Measurements from ENCODE around the gene FOXM1.

The FOXM1 gene

DNA sequence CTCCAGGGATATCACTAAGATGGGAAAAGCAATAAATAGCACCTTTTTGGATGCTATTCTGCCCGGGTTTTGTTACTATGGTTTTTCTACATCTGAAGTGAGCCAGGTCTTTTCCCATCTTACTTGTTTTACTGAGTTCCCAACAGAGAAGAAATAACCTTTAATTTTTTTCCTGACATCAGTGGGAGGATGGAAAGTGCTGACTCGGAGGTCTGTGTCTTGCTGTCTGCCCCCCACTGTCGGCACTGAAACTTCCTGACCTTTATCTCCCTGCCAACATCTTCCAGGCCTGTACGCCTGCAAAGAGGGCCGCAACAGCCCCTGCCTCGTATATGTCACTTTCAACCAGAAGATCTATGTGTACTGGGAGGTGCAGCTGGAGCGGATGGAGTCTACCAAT lies 53.5 kb downstream of the FOXM1 start:
- H3K36me3 ChIP-seq (ENCODE audit: control insufficient read depth, low read length), result peaks cover 89% of the 10 kb centered on the region
- no peak overlapping the region for H3K27ac ChIP-seq (ENCODE audit: low read depth, low read length)
- H3K9me2 ChIP-seq (replicated peaks; ENCODE audit: control insufficient read depth, low read length), result no peaks in the 10 kb centered on the region
- no peaks in the 10 kb centered on the region for H3K79me2 ChIP-seq (ENCODE audit: control insufficient read depth, low read length)
- H3K4me2 ChIP-seq (ENCODE audit: low read length), result no peak overlapping the region
- H3K27me3 ChIP-seq (ENCODE audit: control insufficient read depth, low read length), result no peaks in the 10 kb centered on the region
- H4K20me1 ChIP-seq (ENCODE audit: control insufficient read depth, insufficient read depth, low read depth, low read length), result no peaks in the 10 kb centered on the region
- H3K4me3 ChIP-seq (ENCODE audit: low read length), result no peak overlapping the region
- H3F3A ChIP-seq (ENCODE audit: control insufficient read depth, insufficient read depth), result no peaks in the 10 kb centered on the region
- H3K9me3 ChIP-seq (ENCODE audit: control insufficient read depth, insufficient read depth, low read length), result no peaks in the 10 kb centered on the region
- TF ChIP-seq CTCF (IDR thresholded peaks at IDR 0.05; ENCODE audit: low read depth, low read length, poor library complexity, severe bottlenecking) (no peak), EZH2phosphoT487 (IDR thresholded peaks at IDR 0.05; ENCODE audit: borderline replicate concordance, low read length) (no peak)
- H3K4me1 ChIP-seq (ENCODE audit: control insufficient read depth, low read length), result no peaks in the 10 kb centered on the region

DNA sequence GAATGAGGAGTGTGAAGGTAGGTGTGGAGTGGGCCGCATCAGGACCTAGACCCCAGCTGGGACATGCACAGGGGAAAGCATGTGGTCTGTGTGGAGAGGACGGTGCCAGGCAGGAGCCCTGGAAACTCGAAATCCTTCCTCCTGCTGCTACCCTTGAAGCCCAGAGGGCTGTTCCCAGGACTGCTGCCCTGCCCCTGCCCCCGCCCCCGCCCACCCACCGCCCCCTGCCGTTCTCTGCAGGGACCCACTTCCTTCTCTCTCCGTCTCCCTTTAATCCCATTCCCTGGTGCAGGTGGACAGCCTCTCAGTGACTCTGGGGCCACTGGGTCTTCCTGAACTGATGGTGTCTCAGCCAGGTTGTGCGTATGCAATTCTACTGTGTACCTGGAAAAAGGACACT lies 56.5 kb downstream of the FOXM1 start:
- H3F3A ChIP-seq (ENCODE audit: control insufficient read depth, insufficient read depth), result no peaks in the 10 kb centered on the region
- H3K36me3 ChIP-seq (ENCODE audit: control insufficient read depth, low read length), result peaks cover 79% of the 10 kb centered on the region
- H3K9me2 ChIP-seq (replicated peaks; ENCODE audit: control insufficient read depth, low read length), result no peaks in the 10 kb centered on the region
- no peaks in the 10 kb centered on the region for H3K9me3 ChIP-seq (ENCODE audit: control insufficient read depth, insufficient read depth, low read length)
- peaks cover 12% of the 10 kb centered on the region for H3K79me2 ChIP-seq (ENCODE audit: control insufficient read depth, low read length)
- H3K4me1 ChIP-seq (ENCODE audit: control insufficient read depth, low read length), result no peaks in the 10 kb centered on the region
- TF ChIP-seq CTCF (IDR thresholded peaks at IDR 0.05; ENCODE audit: low read depth, low read length, poor library complexity, severe bottlenecking) (no peak), EZH2phosphoT487 (IDR thresholded peaks at IDR 0.05; ENCODE audit: borderline replicate concordance, low read length) (no peak)
- no peak overlapping the region for H3K27ac ChIP-seq (ENCODE audit: low read depth, low read length)
- H4K20me1 ChIP-seq (ENCODE audit: control insufficient read depth, insufficient read depth, low read depth, low read length), result no peaks in the 10 kb centered on the region
- H3K27me3 ChIP-seq (ENCODE audit: control insufficient read depth, low read length), result no peaks in the 10 kb centered on the region
- no peak overlapping the region for H3K4me2 ChIP-seq (ENCODE audit: low read length)
- no peak overlapping the region for H3K4me3 ChIP-seq (ENCODE audit: low read length)

- peaks cover 78% of the 10 kb centered on the region for H3K36me3 ChIP-seq (ENCODE audit: control insufficient read depth, low read length)
- TF ChIP-seq EZH2phosphoT487 (IDR thresholded peaks at IDR 0.05; ENCODE audit: borderline replicate concordance, low read length) (no peak), CTCF (IDR thresholded peaks at IDR 0.05; ENCODE audit: low read depth, low read length, poor library complexity, severe bottlenecking) (no peak)
These were observed 57.2 kb downstream of the FOXM1 start for GRCh38 chr12:2819810-2820209.

More at GRCh38 chr12:2819810-2820209, 57.2 kb downstream of the FOXM1 start:
- Histone ChIP-seq H3K79me2 (ENCODE audit: control insufficient read depth, low read length) (peaks cover 19% of the 10 kb centered on the region), H3F3A (ENCODE audit: control insufficient read depth, insufficient read depth) (no peaks in the 10 kb centered on the region), H3K9me2 (replicated peaks; ENCODE audit: control insufficient read depth, low read length) (no peaks in the 10 kb centered on the region), H3K4me3 (ENCODE audit: low read length) (no peak overlapping the region), H3K4me1 (ENCODE audit: control insufficient read depth, low read length) (peaks cover 4% of the 10 kb centered on the region; the same call in 1 of the 2 replicates), H3K4me2 (ENCODE audit: low read length) (no peak overlapping the region), H3K27ac (ENCODE audit: low read depth, low read length) (no peak overlapping the region), H4K20me1 (ENCODE audit: control insufficient read depth, insufficient read depth, low read depth, low read length) (no peaks in the 10 kb centered on the region), H3K27me3 (ENCODE audit: control insufficient read depth, low read length) (no peaks in the 10 kb centered on the region), H3K9me3 (ENCODE audit: control insufficient read depth, insufficient read depth, low read length) (no peaks in the 10 kb centered on the region)
